SK-N-MC (cell line): Measurements from ENCODE around the gene OOSP2.

Source experiments
- EZH2 ChIP-seq: fragments of 200-600 bp; sonication (generic); IDR thresholded peaks from one replicate; pipeline ENCODE4 v1.6.1; 2017; ENCODE audit warnings: antibody characterized with exemption
- POLR2AphosphoS5 ChIP-seq: IDR thresholded peaks from 2 replicates; pipeline ENCODE4 v1.6.1; 2012; ENCODE audit warnings: mild to moderate bottlenecking, low read depth, low read length, borderline replicate concordance

DNA sequence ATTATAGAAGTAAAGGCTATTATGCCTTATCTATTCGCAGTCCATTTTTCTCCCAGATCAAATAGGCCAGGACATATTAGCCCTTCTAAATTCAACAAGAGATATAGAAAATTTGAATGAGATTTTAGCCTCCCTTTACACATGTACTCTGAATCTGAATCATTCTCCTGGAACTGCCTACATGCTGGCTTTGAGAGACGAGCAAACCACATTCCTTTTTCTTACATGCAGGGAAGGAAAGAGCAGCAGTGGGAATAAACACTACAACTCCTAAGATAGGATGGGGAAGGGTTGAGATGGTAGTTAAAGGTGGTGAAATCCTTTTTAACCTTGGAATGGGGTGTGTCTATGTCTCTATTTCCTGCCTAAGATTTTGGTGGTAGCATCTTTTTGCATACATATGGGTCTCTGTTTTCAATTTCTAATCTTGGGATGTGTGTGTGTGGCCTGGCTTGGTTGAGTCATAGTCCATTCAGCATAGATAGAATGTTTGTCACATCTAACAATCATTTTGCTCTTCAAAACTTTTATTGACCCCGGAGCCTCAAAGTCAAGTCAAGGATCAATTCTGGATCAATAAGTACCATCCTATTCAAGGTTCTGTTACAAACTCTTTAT lies 11.1 kb upstream of the OOSP2 start:
- TF ChIP-seq EZH2 (no peak), POLR2AphosphoS5 (no peak)
